CD4-positive, alpha-beta T cell treated with Interferon alpha-2 for 1 hour (primary cell): Measurements from ENCODE around the gene EPN2.

Experiments used
- DNase-seq, 2 donors: peaks; one replicate each; pipeline ENCODE4 v3.0.0-alpha.2; 2020 to 2022

EPN2 gene

GRCh38 chr17:19296786-19297778 is 59.9 kb downstream of the EPN2 start:
- no peak for DNase-seq

GRCh38 chr17:19298569-19299213 is 61.5 kb downstream of the EPN2 start:
- DNase-seq = no peak

GRCh38 chr17:19299214-19299747 is 62.1 kb downstream of the EPN2 start:
- DNase-seq = no peak

GRCh38 chr17:19299866-19300265 is 62.7 kb downstream of the EPN2 start:
- DNase-seq = no peak

GRCh38 chr17:19301274-19301951 is 64.2 kb downstream of the EPN2 start:
- DNase-seq = no peak

- DNase-seq = no peak
These were observed 64.8 kb downstream of the EPN2 start for GRCh38 chr17:19301973-19302372.

- DNase-seq = no peak
These were observed 65.7 kb downstream of the EPN2 start for GRCh38 chr17:19302791-19303331.

- no peak for DNase-seq
These were observed 66.2 kb downstream of the EPN2 start for GRCh38 chr17:19303367-19303776.

- DNase-seq = peak; percentile 16 to 63
These were observed 67.0 kb downstream of the EPN2 start for GRCh38 chr17:19304209-19304608.

GRCh38 chr17:19304751-19305150 is 67.6 kb downstream of the EPN2 start:
- DNase-seq = no peak

GRCh38 chr17:19305256-19305655 is 68.1 kb downstream of the EPN2 start:
- DNase-seq = no peak

- no peak for DNase-seq
These were observed 68.6 kb downstream of the EPN2 start for GRCh38 chr17:19305761-19306159.

- DNase-seq = peak; percentile 66 to 70
These were observed 69.3 kb downstream of the EPN2 start for GRCh38 chr17:19306160-19307111.

GRCh38 chr17:19307521-19307920 is 70.4 kb downstream of the EPN2 start:
- no peak for DNase-seq

GRCh38 chr17:19308398-19308797 is 71.2 kb downstream of the EPN2 start:
- no peak for DNase-seq

GRCh38 chr17:19309701-19310100 is 72.5 kb downstream of the EPN2 start:
- no peak for DNase-seq

- no peak for DNase-seq
These were observed 73.0 kb downstream of the EPN2 start for GRCh38 chr17:19310151-19310550.

- no peak for DNase-seq
These were observed 73.8 kb downstream of the EPN2 start for GRCh38 chr17:19311016-19311415.

GRCh38 chr17:19311421-19312215 is 74.5 kb downstream of the EPN2 start:
- peak in 1 of 2 donors; percentile 20 for DNase-seq

GRCh38 chr17:19312406-19312805 is 75.2 kb downstream of the EPN2 start:
- no peak for DNase-seq
